HG02885 (cell line): Measurements from ENCODE around the gene PCGF3.
A peak's percentile ranks its signal among the peaks of the same experiment; 100 is the strongest.

ENCODE experiments used
- ATAC-seq: cut with Tn5 transposase; IDR thresholded peaks from one replicate; pipeline ENCODE4 v1.9.1; 2021; ENCODE audit warnings: mild to moderate bottlenecking; ENCODE audit not compliant: unreplicated experiment, poor library complexity

PCGF3 gene

GRCh38 chr4:705278-706082 lies at the start of gene PCGF3:
PCGF3 (plus strand) TSS chr4:705832; CDS start chr4:733681, 27,849 bp downstream.
- peak; percentile 94 for ATAC-seq

DNA sequence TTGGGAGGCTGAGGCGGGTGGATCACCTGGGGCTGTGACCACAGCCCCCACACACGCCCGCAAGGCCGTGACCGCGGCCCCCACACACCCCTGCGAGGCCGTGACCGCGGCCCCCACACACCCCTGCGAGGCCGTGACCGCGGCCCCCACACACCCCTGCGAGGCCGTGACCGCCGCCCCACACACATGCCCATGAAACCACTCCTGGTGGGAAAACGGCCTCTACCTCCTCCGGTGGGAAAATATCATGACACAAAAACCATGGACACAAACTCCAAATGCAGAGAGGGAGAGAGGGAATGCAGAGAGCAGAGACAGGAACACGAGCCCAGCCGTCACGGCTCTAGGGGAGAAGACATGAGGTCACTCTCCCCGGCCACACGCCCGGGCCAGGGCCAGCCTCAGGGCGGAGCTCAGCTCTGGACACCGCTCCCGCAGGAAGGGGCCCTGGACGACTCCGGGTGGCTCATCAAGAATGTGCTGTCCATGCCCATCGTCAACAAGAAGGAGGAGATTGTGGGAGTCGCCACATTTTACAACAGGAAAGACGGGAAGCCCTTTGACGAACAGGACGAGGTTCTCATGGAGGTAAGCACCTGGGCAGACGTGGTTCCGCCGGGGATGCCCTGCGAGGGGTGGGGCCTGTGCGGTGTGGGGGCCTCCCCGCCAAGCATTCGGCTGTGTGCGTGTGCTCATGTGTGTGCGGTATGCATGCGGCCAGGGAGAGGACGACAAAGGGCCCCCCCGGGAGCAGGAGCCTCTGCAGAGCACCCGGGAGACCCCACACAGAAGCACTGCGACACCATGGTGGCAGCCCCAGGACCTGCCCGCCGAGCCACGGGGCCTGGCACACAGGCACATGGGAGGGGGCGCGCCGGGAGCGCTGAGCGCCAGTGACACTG lies 48.9 kb upstream of the PCGF3 start:
- no peak for ATAC-seq

GRCh38 chr4:657338-657833 lies 48.2 kb upstream of the PCGF3 start:
- ATAC-seq, result no peak

DNA sequence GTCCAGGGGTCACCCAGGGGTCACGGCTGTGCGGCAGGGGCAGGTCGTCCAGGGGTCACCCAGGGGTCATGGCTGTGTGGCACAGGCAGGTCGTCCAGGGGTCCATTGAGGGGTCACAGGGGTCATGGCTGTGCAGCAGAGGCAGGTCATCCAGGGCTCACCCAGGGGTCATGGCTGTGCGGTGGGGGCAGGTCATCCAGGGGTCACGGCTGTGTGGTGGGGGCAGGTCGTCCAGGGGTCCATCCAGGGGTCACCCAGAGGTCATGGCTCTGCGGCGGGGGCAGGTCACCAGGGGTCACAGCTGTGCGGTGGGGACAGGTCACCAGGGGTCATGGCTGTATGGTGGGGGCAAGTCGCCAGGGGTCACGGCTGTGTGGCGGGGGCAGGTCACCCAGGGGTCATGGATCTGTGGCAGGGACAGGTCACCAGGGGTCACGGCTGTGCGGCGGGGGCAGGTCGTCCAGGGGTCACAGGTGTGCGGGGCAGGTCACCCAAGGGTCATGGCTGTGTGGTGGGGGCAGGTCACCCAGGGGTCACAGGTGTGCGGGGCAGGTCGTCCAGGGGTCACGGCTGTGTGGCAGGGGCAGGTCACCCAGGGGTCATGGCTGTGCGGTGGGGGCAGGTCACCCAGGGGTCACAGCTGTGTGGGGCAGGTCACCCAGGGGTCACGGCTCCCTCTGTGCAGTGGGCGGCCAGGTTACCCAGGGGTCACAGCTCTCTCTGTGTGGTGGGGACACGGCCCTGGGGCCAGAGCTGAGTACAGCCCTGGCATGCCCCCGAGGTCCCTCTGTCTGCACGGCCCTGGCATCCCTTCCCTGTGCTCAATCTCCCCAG lies 47.6 kb upstream of the PCGF3 start:
- ATAC-seq, result no peak

GRCh38 chr4:658681-659667 lies 46.7 kb upstream of the PCGF3 start:
- no peak for ATAC-seq

- no peak for ATAC-seq
Observed at GRCh38 chr4:659851-660250, 45.8 kb upstream of the PCGF3 start.

GRCh38 chr4:660401-660800 lies 45.2 kb upstream of the PCGF3 start:
- ATAC-seq, result no peak

GRCh38 chr4:661231-661630 lies 44.4 kb upstream of the PCGF3 start:
- ATAC-seq, result no peak

GRCh38 chr4:661881-662761 lies 43.5 kb upstream of the PCGF3 start:
- no peak for ATAC-seq

DNA sequence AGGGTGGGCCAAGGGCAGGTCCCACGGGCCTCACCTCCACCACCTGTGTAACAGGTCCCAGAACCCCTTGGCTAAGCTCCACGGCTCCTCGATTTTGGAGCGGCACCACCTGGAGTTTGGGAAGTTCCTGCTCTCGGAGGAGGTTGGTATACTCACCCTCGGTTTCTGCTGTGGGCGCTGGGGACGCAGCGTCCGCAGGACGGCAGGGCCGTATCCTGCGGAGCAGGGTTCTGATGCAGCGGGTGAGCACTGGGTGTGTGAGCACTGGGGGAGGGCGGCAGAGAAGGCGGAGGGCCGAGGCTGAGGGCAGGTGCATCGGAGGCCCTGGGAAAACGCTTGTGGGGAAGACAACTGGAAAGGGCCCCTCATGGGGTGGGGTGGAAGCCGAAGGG lies 42.6 kb upstream of the PCGF3 start:
- ATAC-seq, result no peak

DNA sequence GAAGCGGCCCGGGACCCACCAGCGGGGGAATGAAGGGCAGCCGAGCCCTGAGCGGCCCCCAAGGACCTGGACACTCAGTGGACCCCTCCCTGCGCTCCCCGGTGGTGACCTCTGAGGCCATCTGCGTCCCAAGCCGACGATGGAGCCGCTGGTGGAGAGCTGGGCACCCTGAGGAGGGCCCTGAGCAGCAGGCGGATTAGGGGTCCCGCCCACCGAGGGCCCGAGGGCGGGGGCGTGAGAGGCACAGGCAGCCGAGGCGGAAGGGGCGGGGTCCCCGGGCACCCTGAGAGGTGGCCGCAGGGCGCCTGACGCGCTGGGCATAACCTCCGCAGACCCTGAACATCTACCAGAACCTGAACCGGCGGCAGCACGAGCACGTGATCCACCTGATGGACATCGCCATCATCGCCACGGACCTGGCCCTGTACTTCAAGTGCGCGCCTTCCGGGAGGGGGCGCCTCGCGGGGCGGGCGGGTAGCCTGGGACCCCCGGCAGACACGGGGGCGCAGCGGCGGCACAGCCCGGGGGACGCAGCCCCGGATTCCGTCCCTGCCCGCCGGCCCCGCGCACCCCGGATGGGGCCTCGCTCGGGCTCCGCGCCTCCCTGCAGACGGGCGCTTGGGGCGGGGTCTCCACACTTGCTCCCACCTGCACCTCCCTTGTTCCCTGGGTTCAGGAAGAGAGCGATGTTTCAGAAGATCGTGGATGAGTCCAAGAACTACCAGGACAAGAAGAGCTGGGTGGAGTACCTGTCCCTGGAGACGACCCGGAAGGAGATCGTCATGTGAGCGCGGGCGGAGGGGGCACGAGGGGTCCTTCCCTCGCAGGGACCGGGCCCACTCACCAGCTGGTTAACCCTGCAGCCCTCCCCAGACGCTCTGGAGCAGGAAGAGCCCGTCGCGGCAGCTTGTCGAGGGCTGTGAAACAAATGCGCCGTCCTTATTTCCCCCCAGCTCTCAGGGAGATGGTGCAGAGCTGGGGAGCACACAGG lies 41.9 kb upstream of the PCGF3 start:
- ATAC-seq, result peak; percentile 53

DNA sequence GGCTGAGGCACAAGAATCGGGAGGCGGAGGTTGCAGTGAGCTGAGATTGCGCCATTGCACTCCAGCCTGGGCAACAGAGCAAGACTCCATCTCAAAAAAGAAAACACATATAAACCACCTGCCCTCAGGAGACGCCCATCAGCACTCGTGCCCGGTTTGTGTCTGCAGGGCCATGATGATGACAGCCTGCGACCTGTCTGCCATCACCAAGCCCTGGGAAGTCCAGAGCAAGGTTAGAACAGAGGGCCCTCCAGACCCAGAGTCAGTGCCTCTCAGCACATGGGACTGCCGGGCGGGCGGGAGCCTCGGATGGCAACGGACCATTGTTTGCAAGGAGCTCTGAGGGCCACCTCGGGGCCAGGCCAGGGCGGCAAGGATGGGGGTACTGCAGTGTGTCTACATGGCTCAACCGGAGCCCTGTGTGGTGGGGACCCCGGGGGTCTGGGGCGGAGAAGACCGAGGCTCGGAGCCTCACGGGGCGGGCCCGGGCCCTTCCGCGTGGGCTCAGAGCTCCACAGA lies 40.9 kb upstream of the PCGF3 start:
- no peak for ATAC-seq

- ATAC-seq, result no peak
Observed at GRCh38 chr4:665381-665750, 40.3 kb upstream of the PCGF3 start.

DNA sequence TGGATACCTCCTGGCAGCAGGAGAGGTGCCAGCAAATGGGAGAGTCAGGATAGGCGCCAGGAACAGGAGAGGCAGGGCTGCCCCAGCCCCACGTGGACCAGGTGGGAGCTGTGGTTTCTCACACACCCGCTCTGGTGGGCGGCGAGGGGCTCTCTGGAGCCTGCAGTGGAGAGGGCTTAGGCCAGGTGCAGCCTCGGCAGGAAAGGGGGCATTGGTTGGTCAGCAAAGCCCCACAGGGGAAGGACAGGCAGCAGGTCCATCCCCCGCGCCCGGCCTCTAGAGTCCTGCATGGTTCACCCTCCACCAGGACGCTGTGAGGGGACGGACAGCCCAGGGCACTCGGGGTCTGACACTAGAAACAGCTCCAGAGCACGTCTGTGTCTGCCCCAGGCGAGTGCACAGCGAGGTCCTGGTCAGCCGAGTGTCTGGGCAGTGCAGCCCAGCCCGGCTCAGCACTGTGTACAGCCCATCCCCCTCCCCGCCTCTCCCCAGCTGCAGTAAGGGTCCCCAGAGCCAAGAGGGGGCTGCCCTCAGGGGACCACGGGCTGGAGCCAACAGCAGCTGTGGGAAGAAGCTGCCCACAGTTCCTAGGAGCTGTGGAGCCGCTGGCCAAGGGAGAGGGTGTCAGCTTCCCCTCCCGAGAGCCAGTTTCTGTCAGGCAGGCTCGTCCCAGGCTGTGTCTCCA lies 39.7 kb upstream of the PCGF3 start:
- ATAC-seq, result no peak

GRCh38 chr4:666436-666810 lies 39.2 kb upstream of the PCGF3 start:
- ATAC-seq, result no peak

DNA sequence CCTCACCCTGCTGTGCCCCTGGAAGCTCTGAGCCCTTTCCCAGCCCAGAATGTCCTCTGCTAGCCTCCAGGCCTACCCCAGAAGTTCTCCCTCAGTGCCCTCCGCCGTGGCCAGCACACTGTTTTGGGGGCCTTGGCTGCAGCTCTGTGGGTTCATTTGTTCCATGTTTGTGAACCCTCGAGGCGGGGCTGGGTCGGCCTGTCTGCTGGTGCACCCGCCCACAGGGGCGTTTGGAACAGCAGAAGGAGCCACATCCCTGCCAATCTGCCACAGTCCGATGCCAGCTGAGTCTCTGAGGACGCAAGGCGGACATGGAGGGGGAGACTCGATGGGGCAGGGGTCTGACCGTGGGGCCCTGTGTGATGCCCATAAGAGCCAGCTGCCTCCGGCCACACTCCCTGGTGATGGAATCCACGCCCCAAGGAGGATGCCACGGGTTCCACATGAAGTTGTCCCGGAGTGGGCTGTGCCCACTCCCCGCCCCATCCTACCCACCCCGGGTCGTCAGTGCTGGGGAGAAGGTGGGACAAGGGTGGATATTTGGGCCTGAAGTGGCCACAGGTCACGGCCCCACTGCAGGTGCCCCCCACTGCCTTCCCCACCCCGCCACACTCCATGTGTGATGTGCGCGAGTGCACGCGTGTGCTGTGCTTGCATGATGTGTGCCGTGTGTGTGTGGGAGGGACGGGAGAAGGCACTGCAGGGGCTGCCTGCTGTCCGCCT lies 38.6 kb upstream of the PCGF3 start:
- ATAC-seq, result no peak
